AG04450 (cell line): ENCODE measurements around the gene CTRL. TPM values are rescaled to one million over a fixed set of nuclear protein-coding genes. Genes with fewer than 3 reads are reported as not detected.

Experiments used
- CTCF ChIA-PET: fragments of 300-600, 350-600 bp; formaldehyde crosslinking; extraction: SDS; loops from one replicate; lab custom pipeline; 2022; ENCODE audit warnings: antibody characterized with exemption, inconsistent platforms; lab: Charles Lee
- POLR2A ChIA-PET: fragments of 350-600 bp; formaldehyde crosslinking; extraction: SDS; loops from one replicate; lab custom pipeline; 2021; ENCODE audit warnings: antibody characterized with exemption, inconsistent platforms; lab: Yijun Ruan, JAX
- DNase-seq: peaks from one replicate; pipeline ENCODE4 v3.0.0-alpha.2; 2011; ENCODE audit warnings: low read depth, low spot score
- H3K27ac ChIP-seq: one replicate; pipeline ENCODE4 v1.5.1; 2012; ENCODE audit warnings: low read depth, low read length, control low read depth
- H3K27me3 ChIP-seq: one replicate; pipeline ENCODE4 v1.6.0; 2012; ENCODE audit warnings: low read length; ENCODE audit not compliant: control insufficient read depth, insufficient read depth
- H3K4me3 ChIP-seq: 2 replicates; pipeline ENCODE4 v1.5.1; 2011; ENCODE audit warnings: mild to moderate bottlenecking, low read depth, low read length, control low read depth
- H3K9me3 ChIP-seq: 2 replicates; pipeline ENCODE4 v1.5.1; 2012; ENCODE audit warnings: low read length; ENCODE audit not compliant: control insufficient read depth, insufficient read depth
- CTCF ChIP-seq: IDR thresholded peaks from 2 replicates; pipeline ENCODE4 v1.5.1; 2011; ENCODE audit warnings: low read depth, low read length, control low read depth, inconsistent platforms
- polyA plus RNA-seq: library from polyadenylated mRNA; depleted of rRNA; stranded (reverse); fragments of >200 nt; gene quantifications from 2 replicates; pipeline ENCODE4 v1.2.3, GENCODE V29; 2011

CTRL gene
- polyA plus RNA-seq, 1 experiment: 0.14 TPM

DNA sequence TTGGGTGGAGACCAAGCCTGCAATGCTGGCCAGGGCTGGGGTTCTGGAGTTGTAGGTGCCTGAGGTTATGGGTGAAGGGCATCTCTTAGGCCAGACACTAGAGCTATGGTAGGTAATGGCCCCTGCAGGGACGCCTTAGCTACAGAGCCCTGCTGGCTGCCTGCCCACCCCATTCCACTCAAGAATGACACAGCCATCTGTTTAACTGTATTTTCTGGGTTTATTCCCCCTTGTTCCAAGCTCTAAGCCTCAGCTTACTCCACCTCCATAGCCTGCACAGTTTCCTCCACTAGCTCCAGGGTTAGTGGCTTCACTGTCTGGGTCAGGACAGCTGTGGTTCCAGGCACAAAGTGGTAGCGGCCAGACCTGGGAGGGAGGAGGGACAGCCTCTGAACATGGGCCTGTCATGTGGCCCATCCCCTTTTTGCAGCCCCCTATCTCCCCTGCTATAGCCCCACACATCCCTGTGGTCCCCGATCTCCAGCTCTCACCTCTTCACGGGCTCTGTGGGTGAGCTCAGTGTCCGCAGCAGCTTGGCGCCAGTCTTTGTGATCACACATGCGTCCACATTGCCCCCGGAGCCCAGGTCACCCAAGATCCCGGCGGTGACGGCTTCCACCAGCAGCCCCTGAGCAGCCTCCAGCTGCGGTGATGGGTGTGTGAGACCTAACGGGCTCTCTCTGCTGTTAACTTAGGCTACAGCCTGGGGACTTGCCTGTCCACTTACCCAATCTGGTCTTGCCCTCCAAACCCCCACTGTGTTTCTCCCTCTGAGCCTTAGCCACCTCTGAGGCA lies 2.8 kb upstream of the CTRL start:
- no peak overlapping the region for H3K27ac ChIP-seq

DNA sequence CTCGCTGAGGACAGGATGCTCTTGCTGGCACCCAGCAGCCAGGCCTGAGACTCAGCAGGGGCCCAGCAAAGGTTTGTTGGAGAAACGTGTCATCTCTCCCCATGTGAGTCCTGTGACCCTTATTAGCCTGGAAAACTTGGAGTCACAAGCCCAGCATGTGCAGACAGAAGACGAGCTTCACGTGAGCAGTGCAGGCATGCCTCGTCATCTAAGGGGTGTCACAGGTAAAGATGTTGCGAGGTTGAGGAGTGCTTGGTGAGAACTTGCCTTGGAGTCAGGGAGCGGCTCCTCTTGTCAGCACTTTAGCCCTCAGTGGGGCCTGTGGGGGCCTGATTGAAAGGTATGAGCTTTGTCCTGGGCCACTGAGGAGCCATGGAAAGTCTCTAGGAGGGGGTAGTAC lies 2.1 kb upstream of the CTRL start:
- CTCF ChIA-PET: interaction anchor here (1.6 to 3.6 kb wide), 3 partner anchors 50 to 118 kb away, joined by 7 to 15 read pairs (median 9); partner anchors contain the start of gene NRN1L
- POLR2A ChIA-PET: no interaction called here
- DNase-seq: no peak
- Histone ChIP-seq H3K27me3 (no peaks in the 10 kb centered on the region), H3K27ac (no peak overlapping the region), H3K4me3 (no peak overlapping the region), H3K9me3 (peaks cover 6% of the 10 kb centered on the region; the same call in 1 of the 2 replicates)
- TF ChIP-seq CTCF: no peak

More for the DNA sequence above, 2.8 kb upstream of the CTRL start:
- Histone ChIP-seq H3K9me3 (peaks cover 6% of the 10 kb centered on the region; the same call in 1 of the 2 replicates), H3K4me3 (peak overlapping the region; percentile 97), H3K27me3 (no peaks in the 10 kb centered on the region)
- CTCF ChIA-PET: interaction anchor here (1.6 to 3.6 kb wide), 3 partner anchors 50 to 118 kb away, joined by 7 to 15 read pairs (median 9); partner anchors contain the start of gene NRN1L
- DNase-seq: no peak
- no peak for TF ChIP-seq CTCF
- POLR2A ChIA-PET: interaction anchor here (0.5 to 1.5 kb wide), 5 partner anchors 25 to 116 kb away, joined by 3 to 4 read pairs (median 3); partner anchors contain the start of gene NRN1L

DNA sequence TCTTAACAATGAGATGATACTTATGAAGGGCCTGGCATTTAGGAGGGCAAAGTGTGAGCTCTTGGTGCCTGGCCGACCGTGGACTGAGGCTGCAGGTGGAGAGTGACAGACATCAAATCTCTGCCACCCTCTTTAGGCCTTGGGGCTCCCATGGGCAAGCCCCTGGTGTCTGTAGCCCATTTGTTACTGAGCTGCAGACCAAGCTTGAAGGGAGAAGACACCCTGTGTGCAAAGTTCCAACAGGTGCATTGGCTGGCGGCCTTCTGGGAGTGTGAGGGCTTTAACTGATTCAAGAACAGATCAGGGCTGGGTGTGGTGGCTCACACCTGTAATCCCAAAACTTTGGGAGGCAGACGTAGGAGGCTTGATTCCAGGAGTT lies 789 bp upstream of the CTRL start:
- H3K27me3 ChIP-seq: no peaks in the 10 kb centered on the region
- no peak for DNase-seq
- POLR2A ChIA-PET: interaction anchor here (0.7 kb wide), 1 partner anchor 117 kb away, joined by 3 read pairs; no protein-coding TSS in a partner anchor
- H3K27ac ChIP-seq: no peak overlapping the region
- no peak for TF ChIP-seq CTCF
- CTCF ChIA-PET: interaction anchor here (0.8 to 3.6 kb wide), 2 partner anchors 48 to 116 kb away, joined by 3 to 15 read pairs; partner anchors contain the start of gene NRN1L
- peaks cover 6% of the 10 kb centered on the region; the same call in 1 of the 2 replicates for H3K9me3 ChIP-seq
- no peak overlapping the region for H3K4me3 ChIP-seq

DNA sequence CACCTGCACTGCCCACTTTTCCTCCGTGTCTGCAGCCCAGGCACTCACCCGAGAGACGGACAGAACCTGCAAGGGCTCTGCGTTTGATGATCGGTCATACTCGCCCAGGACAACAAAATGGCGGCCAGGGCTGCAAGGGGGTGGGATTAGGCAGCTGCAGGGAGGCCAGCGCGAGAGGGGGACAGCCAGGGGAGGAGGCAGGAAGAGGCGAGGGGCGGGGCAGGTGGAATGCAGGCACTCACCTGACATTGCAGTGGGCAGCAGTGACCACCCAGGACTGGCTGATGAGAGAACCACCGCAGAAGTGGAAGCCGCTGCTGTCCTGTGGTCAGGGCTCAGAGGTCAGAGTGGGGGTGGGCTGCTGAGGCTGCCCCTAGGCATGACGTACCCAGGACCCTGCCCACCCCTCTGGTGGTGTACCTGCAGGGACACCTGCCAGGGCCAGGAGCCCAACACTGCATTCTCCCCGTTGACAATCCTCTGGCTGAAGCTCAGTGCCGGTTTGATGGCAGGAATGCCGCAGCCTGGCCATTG lies 917 bp downstream of the CTRL start:
- DNase-seq: no peak
- TF ChIP-seq CTCF: no peak
- Histone ChIP-seq H3K4me3 (no peak overlapping the region), H3K9me3 (peaks cover under 1% of the 10 kb centered on the region; the same call in 1 of the 2 replicates), H3K27ac (no peak overlapping the region), H3K27me3 (no peaks in the 10 kb centered on the region)
- CTCF ChIA-PET: interaction anchor here (0.7 to 3.6 kb wide), 5 partner anchors 47 to 259 kb away, joined by 3 to 23 read pairs (median 4); partner anchors contain the start of gene NRN1L
- POLR2A ChIA-PET: interaction anchor here (0.6 to 1.1 kb wide), 2 partner anchors 10 to 46 kb away, joined by 3 read pairs; partner anchors contain the start of gene NRN1L
